HG03175 (cell line): ENCODE data around the gene RABGAP1L.
"Not testable (repeated sequence)": the region's sequence is repeated elsewhere in the genome, so short reads cannot be mapped to it uniquely, and the experiment has no call there.

ENCODE experiments used
- ATAC-seq: cut with Tn5 transposase; IDR thresholded peaks from one replicate; pipeline ENCODE4 v1.9.1; 2021; ENCODE audit warnings: mild to moderate bottlenecking, moderate library complexity; ENCODE audit not compliant: unreplicated experiment

Gene RABGAP1L

GRCh38 chr1:174836543-174836942, 677.2 kb downstream of the RABGAP1L start:
- no peak for ATAC-seq

GRCh38 chr1:174837386-174837785, 678.1 kb downstream of the RABGAP1L start:
- no peak for ATAC-seq

GRCh38 chr1:174839211-174839610, 679.9 kb downstream of the RABGAP1L start:
- no peak for ATAC-seq

- ATAC-seq, result peak; percentile 68
These were observed 682.4 kb downstream of the RABGAP1L start for GRCh38 chr1:174841747-174842146.

GRCh38 chr1:174848593-174849560, 689.6 kb downstream of the RABGAP1L start:
- ATAC-seq, result not testable (repeated sequence)

- ATAC-seq, result no peak
These were observed 691.4 kb downstream of the RABGAP1L start for GRCh38 chr1:174850726-174851125.

GRCh38 chr1:174858301-174858700, 699.0 kb downstream of the RABGAP1L start:
- ATAC-seq, result no peak

GRCh38 chr1:174870319-174870718, 711.0 kb downstream of the RABGAP1L start:
- ATAC-seq, result no peak

GRCh38 chr1:174871886-174872285, 712.6 kb downstream of the RABGAP1L start:
- no peak for ATAC-seq

GRCh38 chr1:174872615-174873058, 713.3 kb downstream of the RABGAP1L start:
- ATAC-seq, result no peak

- peak; percentile 61 for ATAC-seq
These were observed 715.2 kb downstream of the RABGAP1L start for GRCh38 chr1:174874331-174875053.

GRCh38 chr1:174875306-174875705, 716.0 kb downstream of the RABGAP1L start:
- no peak for ATAC-seq

GRCh38 chr1:174877208-174877673, 717.9 kb downstream of the RABGAP1L start:
- ATAC-seq, result no peak

GRCh38 chr1:174880171-174880570, 720.9 kb downstream of the RABGAP1L start:
- ATAC-seq, result no peak

- ATAC-seq, result no peak
These were observed 724.1 kb downstream of the RABGAP1L start for GRCh38 chr1:174883409-174883808.

GRCh38 chr1:174884038-174884437, 724.7 kb downstream of the RABGAP1L start:
- no peak for ATAC-seq

- ATAC-seq, result no peak
These were observed 725.2 kb downstream of the RABGAP1L start for GRCh38 chr1:174884566-174884965.

- no peak for ATAC-seq
These were observed 730.7 kb downstream of the RABGAP1L start for GRCh38 chr1:174890024-174890423.

- ATAC-seq, result no peak
These were observed 732.7 kb downstream of the RABGAP1L start for GRCh38 chr1:174892016-174892415.

- no peak for ATAC-seq
These were observed 734.9 kb downstream of the RABGAP1L start for GRCh38 chr1:174894117-174894762.

- ATAC-seq, result not testable (repeated sequence)
These were observed 736.3 kb downstream of the RABGAP1L start for GRCh38 chr1:174895610-174896009.
